K562 (cell line): ENCODE data around the gene C17orf113.

ENCODE experiments used
- CHD1 ChIP-seq: fragments of 200-600 bp; sonication (generic); IDR thresholded peaks from one replicate; pipeline ENCODE4 v1.6.1; 2012; ENCODE audit warnings: mild to moderate bottlenecking, moderate library complexity, low read length, inconsistent platforms
- CTCF ChIP-seq, 3 experiments: IDR thresholded peaks in 2 of 3; conservative IDR thresholded peaks in 1 of 3; 2 replicates each; pipeline ENCODE4 v1.5.1; 2011 to 2012; ENCODE audit warnings: low read length in 3 of 3, mild to moderate bottlenecking in 3 of 3, control low read depth in 2 of 3, improper control_type of control experiment in 1 of 3, inconsistent platforms in 1 of 3, low read depth in 1 of 3, mixed read lengths in 1 of 3, moderate library complexity in 1 of 3; ENCODE audit not compliant: insufficient read depth in 2 of 3
- HDAC6 ChIP-seq: IDR thresholded peaks from 2 replicates; pipeline ENCODE4 v1.6.1; 2012; ENCODE audit warnings: low read depth, mild to moderate bottlenecking, control low read depth, inconsistent platforms, low read length, moderate library complexity
- MAFK ChIP-seq: IDR thresholded peaks from 2 replicates; pipeline ENCODE4 v1.6.1; 2011; ENCODE audit warnings: low read length, improper control_type of control experiment
- PHTF2 ChIP-seq: fragments of 250-450 bp; sonication (Bioruptor Pico); IDR thresholded peaks from 2 replicates; pipeline ENCODE4 v1.5.0; 2021; ENCODE audit warnings: mild to moderate bottlenecking
- POLR2A ChIP-seq: fragments of 450-650 bp; conservative IDR thresholded peaks from 2 replicates; pipeline ENCODE4 v1.6.1; 2016
- POLR3G ChIP-seq: IDR thresholded peaks from 2 replicates; pipeline ENCODE4 v1.6.1; 2011; ENCODE audit not compliant: insufficient read length, insufficient replicate concordance; ENCODE audit errors: extremely low read depth
- SMC3 ChIP-seq: conservative IDR thresholded peaks from 2 replicates; pipeline ENCODE4 v1.6.1; 2011; ENCODE audit warnings: low read depth, low read length, improper control_type of control experiment; ENCODE audit not compliant: insufficient read depth
- TFAP4 ChIP-seq: sonication (generic); formaldehyde crosslinking; IDR thresholded peaks from 2 replicates; pipeline ENCODE4 v1.8.0; 2022; ENCODE audit warnings: missing genetic modification reagents, mild to moderate bottlenecking, moderate library complexity, borderline replicate concordance
- TF ChIP-seq, protein P1 (sequence below): fragments of 450-650 bp; IDR thresholded peaks from 2 replicates; pipeline ENCODE4 v1.6.1; 2016; ENCODE audit warnings: antibody characterized with exemption
- TF ChIP-seq, protein P2 (sequence below): fragments of 150-350 bp; IDR thresholded peaks from 2 replicates; pipeline ENCODE4 v1.6.1; 2014; ENCODE audit warnings: low read depth, mild to moderate bottlenecking, low read length, borderline replicate concordance

DNA sequence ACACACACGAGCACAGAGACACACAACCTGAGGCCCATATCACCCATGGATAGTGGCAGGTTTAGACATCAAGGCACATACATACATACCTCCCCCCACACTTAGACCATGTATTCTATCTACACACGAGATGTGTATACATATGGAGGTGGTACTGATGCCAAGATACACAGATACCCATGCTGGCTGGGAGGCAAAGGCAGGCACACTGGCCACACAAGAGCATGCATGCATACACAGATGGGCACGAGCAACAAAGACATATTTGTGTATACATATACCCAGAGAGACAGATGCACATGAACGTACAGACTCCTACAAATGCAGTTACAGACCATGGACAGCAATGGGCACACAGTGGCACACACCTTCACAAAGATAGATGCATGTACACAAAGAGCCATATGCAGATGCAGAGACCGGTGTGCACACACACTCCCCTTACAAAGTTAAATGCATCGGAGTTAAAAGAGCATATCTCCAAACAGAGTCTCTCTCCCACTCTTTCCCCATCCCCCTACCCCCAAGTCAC lies 2.0 kb upstream of the C17orf113 start:
- TF ChIP-seq, protein P1, sequence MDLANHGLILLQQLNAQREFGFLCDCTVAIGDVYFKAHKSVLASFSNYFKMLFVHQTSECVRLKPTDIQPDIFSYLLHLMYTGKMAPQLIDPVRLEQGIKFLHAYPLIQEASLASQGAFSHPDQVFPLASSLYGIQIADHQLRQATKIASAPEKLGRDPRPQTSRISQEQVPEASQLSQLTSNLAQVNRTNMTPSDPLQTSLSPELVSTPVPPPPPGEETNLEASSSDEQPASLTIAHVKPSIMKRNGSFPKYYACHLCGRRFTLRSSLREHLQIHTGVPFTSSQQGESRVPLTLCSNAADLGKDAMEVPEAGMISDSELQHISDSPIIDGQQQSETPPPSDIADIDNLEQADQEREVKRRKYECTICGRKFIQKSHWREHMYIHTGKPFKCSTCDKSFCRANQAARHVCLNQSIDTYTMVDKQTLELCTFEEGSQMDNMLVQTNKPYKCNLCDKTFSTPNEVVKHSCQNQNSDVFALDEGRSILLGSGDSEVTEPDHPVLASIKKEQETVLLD = no peak
- no peak for TF ChIP-seq SMC3
- no peak for TF ChIP-seq POLR2A
- TF ChIP-seq CHD1 = no peak
- no peak for TF ChIP-seq PHTF2 (CRISPR knock-in tag)
- TF ChIP-seq CTCF (IDR thresholded peaks at IDR 0.05 in 2 of 3, conservative IDR thresholded peaks at IDR 0.05 in 1 of 3; ENCODE audit: insufficient read depth in 2 of 3, low read depth in 1 of 3, low read length in 3 of 3) = no peak
- TF ChIP-seq POLR3G = no peak
- TF ChIP-seq HDAC6 = no peak
- TF ChIP-seq MAFK = no peak
- TF ChIP-seq TFAP4 (CRISPR knock-in tag) = no peak
- TF ChIP-seq, protein P2, sequence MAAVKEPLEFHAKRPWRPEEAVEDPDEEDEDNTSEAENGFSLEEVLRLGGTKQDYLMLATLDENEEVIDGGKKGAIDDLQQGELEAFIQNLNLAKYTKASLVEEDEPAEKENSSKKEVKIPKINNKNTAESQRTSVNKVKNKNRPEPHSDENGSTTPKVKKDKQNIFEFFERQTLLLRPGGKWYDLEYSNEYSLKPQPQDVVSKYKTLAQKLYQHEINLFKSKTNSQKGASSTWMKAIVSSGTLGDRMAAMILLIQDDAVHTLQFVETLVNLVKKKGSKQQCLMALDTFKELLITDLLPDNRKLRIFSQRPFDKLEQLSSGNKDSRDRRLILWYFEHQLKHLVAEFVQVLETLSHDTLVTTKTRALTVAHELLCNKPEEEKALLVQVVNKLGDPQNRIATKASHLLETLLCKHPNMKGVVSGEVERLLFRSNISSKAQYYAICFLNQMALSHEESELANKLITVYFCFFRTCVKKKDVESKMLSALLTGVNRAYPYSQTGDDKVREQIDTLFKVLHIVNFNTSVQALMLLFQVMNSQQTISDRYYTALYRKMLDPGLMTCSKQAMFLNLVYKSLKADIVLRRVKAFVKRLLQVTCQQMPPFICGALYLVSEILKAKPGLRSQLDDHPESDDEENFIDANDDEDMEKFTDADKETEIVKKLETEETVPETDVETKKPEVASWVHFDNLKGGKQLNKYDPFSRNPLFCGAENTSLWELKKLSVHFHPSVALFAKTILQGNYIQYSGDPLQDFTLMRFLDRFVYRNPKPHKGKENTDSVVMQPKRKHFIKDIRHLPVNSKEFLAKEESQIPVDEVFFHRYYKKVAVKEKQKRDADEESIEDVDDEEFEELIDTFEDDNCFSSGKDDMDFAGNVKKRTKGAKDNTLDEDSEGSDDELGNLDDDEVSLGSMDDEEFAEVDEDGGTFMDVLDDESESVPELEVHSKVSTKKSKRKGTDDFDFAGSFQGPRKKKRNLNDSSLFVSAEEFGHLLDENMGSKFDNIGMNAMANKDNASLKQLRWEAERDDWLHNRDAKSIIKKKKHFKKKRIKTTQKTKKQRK = no peak
